GM19025 (cell line): ENCODE data around the gene EPB41L4B.

ENCODE experiments used
- ATAC-seq: cut with Tn5 transposase; IDR thresholded peaks from one replicate; pipeline ENCODE4 v1.9.1; 2021; ENCODE audit warnings: mild to moderate bottlenecking, low read depth, moderate library complexity; ENCODE audit not compliant: unreplicated experiment

The EPB41L4B gene

GRCh38 chr9:109213285-109214121 is 107.4 kb downstream of the EPB41L4B start:
- no peak for ATAC-seq

- no peak for ATAC-seq
These were observed 108.1 kb downstream of the EPB41L4B start for GRCh38 chr9:109212768-109213167.

- no peak for ATAC-seq
These were observed 114.2 kb downstream of the EPB41L4B start for GRCh38 chr9:109206670-109207069.

GRCh38 chr9:109205526-109205925 is 115.3 kb downstream of the EPB41L4B start:
- no peak for ATAC-seq

- ATAC-seq = no peak
These were observed 117.0 kb downstream of the EPB41L4B start for GRCh38 chr9:109203761-109204360.

- no peak for ATAC-seq
These were observed 121.2 kb downstream of the EPB41L4B start for GRCh38 chr9:109199676-109200075.

GRCh38 chr9:109198736-109199382 is 122.0 kb downstream of the EPB41L4B start:
- no peak for ATAC-seq

- ATAC-seq = no peak
These were observed 126.8 kb downstream of the EPB41L4B start for GRCh38 chr9:109193974-109194556.

- ATAC-seq = no peak
These were observed 128.0 kb downstream of the EPB41L4B start for GRCh38 chr9:109192732-109193361.

- no peak for ATAC-seq
These were observed 129.1 kb downstream of the EPB41L4B start for GRCh38 chr9:109191746-109192145.

GRCh38 chr9:109190151-109190550 is 130.7 kb downstream of the EPB41L4B start:
- no peak for ATAC-seq

GRCh38 chr9:109186857-109187520 is 133.9 kb downstream of the EPB41L4B start:
- no peak for ATAC-seq

- no peak for ATAC-seq
These were observed 137.7 kb downstream of the EPB41L4B start for GRCh38 chr9:109182940-109183798.

GRCh38 chr9:109182550-109182939 is 138.3 kb downstream of the EPB41L4B start:
- no peak for ATAC-seq

GRCh38 chr9:109181284-109181683 is 139.6 kb downstream of the EPB41L4B start:
- ATAC-seq = peak; percentile 50

GRCh38 chr9:109179801-109180523 is 140.9 kb downstream of the EPB41L4B start:
- no peak for ATAC-seq

- ATAC-seq = no peak
These were observed 143.9 kb downstream of the EPB41L4B start for GRCh38 chr9:109176963-109177362.

- no peak for ATAC-seq
These were observed 144.5 kb downstream of the EPB41L4B start for GRCh38 chr9:109176386-109176785.

GRCh38 chr9:109172935-109173334 is 147.9 kb downstream of the EPB41L4B start:
- ATAC-seq = no peak
